ENCODE measurements around the gene NKRF. TPM values are rescaled to one million over a fixed set of nuclear protein-coding genes. Genes with fewer than 3 reads are reported as not detected.

NKRF gene
- total and polyA plus RNA-seq, 2 donors (not counting 1 experiment from before 2014, with no cell fraction given): 7.9 to 16.2 TPM

GRCh38 chrX:119654112-119654531 is 47.9 kb upstream of the NKRF start:
- peaks cover 58% of the 10 kb centered on the region for H3K79me2 ChIP-seq (ENCODE audit: control insufficient read depth, insufficient read depth, low read length)
- DNase-seq (no peak), ATAC-seq (ENCODE audit: low read depth) (no peak)
- H3K27ac Mint-ChIP-seq: no peak overlapping the region
- H4K20me1 ChIP-seq (ENCODE audit: control insufficient read depth, insufficient read depth, low read length, poor library complexity, severe bottlenecking): no peaks in the 10 kb centered on the region
- H3K4me2 ChIP-seq (replicated peaks; ENCODE audit: low read depth, low read length, poor library complexity, severe bottlenecking): no peak overlapping the region
- no peaks in the 10 kb centered on the region for H3K9me3 ChIP-seq (ENCODE audit: control extremely low read depth in 1 of 3, control insufficient read depth in 2 of 3, insufficient read depth in 1 of 3, low read length in 2 of 3)
- no CpG with 5 or more reads among the region's 8 CpGs for WGBS (ENCODE audit: insufficient coverage)
- H3K4me1 Mint-ChIP-seq: peaks cover 11% of the 10 kb centered on the region
- H3K4me3 ChIP-seq (ENCODE audit: control extremely low read depth in 1 of 5, extremely low read depth in 1 of 5, insufficient read depth in 1 of 5, low read depth in 2 of 5, low read length in 4 of 5): no peak overlapping the region
- CTCF ChIA-PET: interaction anchor here (0.5 to 1.5 kb wide), 3 partner anchors 23 to 138 kb away, joined by 3 to 5 read pairs (median 3); no protein-coding TSS in a partner anchor
- H3K4me1 ChIP-seq (ENCODE audit: control insufficient read depth in 2 of 2, insufficient read depth in 2 of 2, low read length in 2 of 2): no peaks in the 10 kb centered on the region
- intact Hi-C loops (cut with micrococcal nuclease): no loop called here
- no peaks in the 10 kb centered on the region for H3K9me3 Mint-ChIP-seq (ENCODE audit: insufficient read depth)
- POLR2A ChIA-PET: no interaction called here
- no peaks in the 10 kb centered on the region for H3K27me3 ChIP-seq (replicated peaks in 1 of 4; ENCODE audit: control extremely low read depth in 1 of 4, control insufficient read depth in 3 of 4, insufficient read depth in 4 of 4, low read length in 3 of 4)
- no peak overlapping the region for H3K9ac ChIP-seq (ENCODE audit: low read length)
- no peak overlapping the region for H2AFZ ChIP-seq (ENCODE audit: insufficient read depth, low read depth, low read length, poor library complexity, severe bottlenecking)
- peaks cover 3 to 50% of the 10 kb centered on the region in 2 experiments for H3K36me3 ChIP-seq (replicated peaks in 1 of 2; ENCODE audit: control extremely low read depth in 1 of 2, control insufficient read depth in 1 of 2, extremely low read depth in 1 of 2, insufficient read depth in 2 of 2, low read length in 1 of 2)
- TF ChIP-seq EZH2 (IDR thresholded peaks at IDR 0.05; ENCODE audit: borderline replicate concordance, insufficient read depth, low read depth, low read length, poor library complexity, severe bottlenecking) (no peak), CTCF (IDR thresholded peaks at IDR 0.05) (no peak)
- no peaks in the 10 kb centered on the region for H3K27me3 Mint-ChIP-seq
- H3K4me3 Mint-ChIP-seq: no peak overlapping the region
- H3K27ac ChIP-seq (ENCODE audit: low read length in 2 of 2): no peak overlapping the region

GRCh38 chrX:119648421-119648775 is 42.2 kb upstream of the NKRF start:
- TF ChIP-seq EZH2 (IDR thresholded peaks at IDR 0.05; ENCODE audit: borderline replicate concordance, insufficient read depth, low read depth, low read length, poor library complexity, severe bottlenecking) (no peak), CTCF (IDR thresholded peaks at IDR 0.05) (no peak)
- Histone ChIP-seq H4K20me1 (ENCODE audit: control insufficient read depth, insufficient read depth, low read length, poor library complexity, severe bottlenecking) (no peaks in the 10 kb centered on the region), H3K27ac (ENCODE audit: low read length in 2 of 2) (peak overlapping the region; percentile 2 to 72), H3K36me3 (replicated peaks in 1 of 2; ENCODE audit: control extremely low read depth in 1 of 2, control insufficient read depth in 1 of 2, extremely low read depth in 1 of 2, insufficient read depth in 2 of 2, low read length in 1 of 2) (peaks cover 3 to 63% of the 10 kb centered on the region in 2 experiments), H3K79me2 (ENCODE audit: control insufficient read depth, insufficient read depth, low read length) (peaks cover 60% of the 10 kb centered on the region), H3K4me2 (replicated peaks; ENCODE audit: low read depth, low read length, poor library complexity, severe bottlenecking) (no peak overlapping the region), H3K9me3 (ENCODE audit: control extremely low read depth in 1 of 3, control insufficient read depth in 2 of 3, insufficient read depth in 1 of 3, low read length in 2 of 3) (no peaks in the 10 kb centered on the region), H3K9ac (ENCODE audit: low read length) (no peak overlapping the region), H3K4me1 (ENCODE audit: control insufficient read depth in 2 of 2, insufficient read depth in 2 of 2, low read length in 2 of 2) (peaks cover 25 to 31% of the 10 kb centered on the region in 2 donors), H2AFZ (ENCODE audit: insufficient read depth, low read depth, low read length, poor library complexity, severe bottlenecking) (no peak overlapping the region), H3K4me3 (ENCODE audit: control extremely low read depth in 1 of 5, extremely low read depth in 1 of 5, insufficient read depth in 1 of 5, low read depth in 2 of 5, low read length in 4 of 5) (no peak overlapping the region), H3K27me3 (replicated peaks in 1 of 4; ENCODE audit: control extremely low read depth in 1 of 4, control insufficient read depth in 3 of 4, insufficient read depth in 4 of 4, low read length in 3 of 4) (no peaks in the 10 kb centered on the region)
- Mint-ChIP-seq H3K9me3 (ENCODE audit: insufficient read depth) (no peaks in the 10 kb centered on the region), H3K27me3 (no peaks in the 10 kb centered on the region), H3K4me1 (peaks cover 22% of the 10 kb centered on the region), H3K4me3 (peak overlapping the region; percentile 34), H3K27ac (peak overlapping the region; percentile 89)
- intact Hi-C loops (cut with micrococcal nuclease): no loop called here
- ChIA-PET CTCF (interaction anchor here (1.4 kb wide), 1 partner anchor 14 kb away, joined by 3 read pairs; no protein-coding TSS in a partner anchor), POLR2A (interaction anchor here (0.6 to 0.7 kb wide), 2 partner anchors 9 to 25 kb away, joined by 3 read pairs; no protein-coding TSS in a partner anchor)
- DNase-seq (no peak), ATAC-seq (ENCODE audit: low read depth) (no peak)
- 40% methylated on average over 2 of the region's 6 CpGs for WGBS (ENCODE audit: insufficient coverage)
